Activated CD4-positive, alpha-beta T cell treated with anti-CD3 and anti-CD28 coated beads, Interleukin-2, amount 10 ng/mL, durations not matched to agents 24 days and 14 days (primary cell): ENCODE measurements around the gene CTNND2. TPM values are rescaled to one million over a fixed set of nuclear protein-coding genes. Genes with fewer than 3 reads are reported as not detected.

ENCODE experiments used
- DNase-seq: peaks from one replicate; pipeline ENCODE4 v3.0.0; 2022
- H3K27ac Mint-ChIP-seq: one replicate; pipeline ENCODE4 v1.8.0; 2022; ENCODE audit warnings: mild to moderate bottlenecking, mixed read lengths
- H3K27me3 Mint-ChIP-seq: one replicate; pipeline ENCODE4 v1.8.0; 2022; ENCODE audit warnings: mixed read lengths
- H3K36me3 Mint-ChIP-seq: one replicate; pipeline ENCODE4 v1.8.0; 2022; ENCODE audit warnings: low read depth, mild to moderate bottlenecking, mixed read lengths
- H3K4me1 Mint-ChIP-seq: one replicate; pipeline ENCODE4 v1.8.0; 2021; ENCODE audit warnings: mixed read lengths
- H3K4me3 Mint-ChIP-seq: one replicate; pipeline ENCODE4 v1.8.0; 2022; ENCODE audit warnings: mild to moderate bottlenecking, moderate library complexity, mixed read lengths
- H3K9me3 Mint-ChIP-seq: one replicate; pipeline ENCODE4 v1.8.0; 2021; ENCODE audit warnings: mixed read lengths
- intact Hi-C: fragments of 100-400 bp; cut with micrococcal nuclease; formaldehyde crosslinking; loops from one replicate; pipeline ENCODE4 v1.15.1; 2023
- total RNA-seq: library from RNA; stranded (reverse); gene quantifications from 2 replicates; pipeline ENCODE4 v1.2.3, GENCODE V29; 2022

CTNND2 gene
- total RNA-seq, 1 donor from 2014 or later, result not detected

- Mint-ChIP-seq H3K9me3 (no peaks in the 10 kb centered on the region), H3K27ac (no peak overlapping the region), H3K27me3 (no peaks in the 10 kb centered on the region), H3K36me3 (no peaks in the 10 kb centered on the region), H3K4me3 (no peak overlapping the region), H3K4me1 (no peaks in the 10 kb centered on the region)
- intact Hi-C loops, result no loop called here
- DNase-seq, result no peak
Observed at GRCh38 chr5:11302663-11303062, 601.6 kb downstream of the CTNND2 start.

DNA sequence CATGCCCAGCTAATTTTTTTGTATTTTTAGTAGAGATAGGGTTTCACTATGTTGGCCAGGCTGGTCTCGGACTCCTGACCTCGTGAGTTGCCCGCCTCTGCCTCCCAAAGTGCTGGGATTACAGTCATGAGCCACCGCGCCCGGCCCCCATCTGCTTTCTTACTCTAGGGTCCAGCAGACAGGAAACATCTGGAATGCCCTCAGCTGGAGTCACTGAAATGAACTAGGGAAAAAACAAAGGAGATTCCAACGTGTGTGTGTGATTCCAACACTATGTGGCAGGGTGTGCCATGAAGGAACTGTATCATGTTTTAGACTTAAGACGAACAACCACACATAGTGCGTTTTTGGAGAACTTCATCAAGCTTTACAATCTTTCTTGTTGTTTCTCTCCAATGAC, 603.1 kb downstream of the CTNND2 start:
- no peaks in the 10 kb centered on the region for H3K36me3 Mint-ChIP-seq
- no peaks in the 10 kb centered on the region for H3K9me3 Mint-ChIP-seq
- no peak overlapping the region for H3K27ac Mint-ChIP-seq
- H3K27me3 Mint-ChIP-seq, result no peaks in the 10 kb centered on the region
- H3K4me1 Mint-ChIP-seq, result no peaks in the 10 kb centered on the region
- intact Hi-C loops, result no loop called here
- DNase-seq, result no peak
- H3K4me3 Mint-ChIP-seq, result no peak overlapping the region

DNA sequence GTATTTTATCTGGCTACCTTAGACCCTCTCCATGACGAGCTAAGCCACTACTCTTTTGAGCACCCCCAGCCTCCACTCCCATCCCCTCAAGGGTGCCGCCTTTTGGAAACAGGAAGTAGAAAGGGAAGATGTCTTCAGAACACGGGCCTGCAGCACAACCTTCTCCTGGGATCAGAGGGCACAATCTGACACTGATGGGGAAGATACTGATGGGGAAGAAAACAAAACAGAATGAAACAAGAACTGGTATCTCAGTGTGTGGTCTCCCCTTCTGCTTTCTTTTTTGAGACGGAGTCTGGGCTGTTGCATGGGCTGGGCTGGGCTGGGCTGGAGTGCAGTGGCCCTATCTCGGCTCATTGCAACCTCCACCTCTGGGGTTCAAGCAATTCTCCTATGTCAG, 603.5 kb downstream of the CTNND2 start:
- H3K9me3 Mint-ChIP-seq, result no peaks in the 10 kb centered on the region
- DNase-seq, result no peak
- no peak overlapping the region for H3K27ac Mint-ChIP-seq
- H3K4me3 Mint-ChIP-seq, result no peak overlapping the region
- H3K4me1 Mint-ChIP-seq, result no peaks in the 10 kb centered on the region
- intact Hi-C loops, result no loop called here
- H3K36me3 Mint-ChIP-seq, result no peaks in the 10 kb centered on the region
- no peaks in the 10 kb centered on the region for H3K27me3 Mint-ChIP-seq

- Mint-ChIP-seq H3K4me1 (no peaks in the 10 kb centered on the region), H3K36me3 (no peaks in the 10 kb centered on the region), H3K27me3 (no peaks in the 10 kb centered on the region), H3K4me3 (no peak overlapping the region), H3K27ac (no peak overlapping the region), H3K9me3 (no peaks in the 10 kb centered on the region)
- DNase-seq, result no peak
- intact Hi-C loops, result no loop called here
Observed at GRCh38 chr5:11298877-11299276, 605.4 kb downstream of the CTNND2 start.

DNA sequence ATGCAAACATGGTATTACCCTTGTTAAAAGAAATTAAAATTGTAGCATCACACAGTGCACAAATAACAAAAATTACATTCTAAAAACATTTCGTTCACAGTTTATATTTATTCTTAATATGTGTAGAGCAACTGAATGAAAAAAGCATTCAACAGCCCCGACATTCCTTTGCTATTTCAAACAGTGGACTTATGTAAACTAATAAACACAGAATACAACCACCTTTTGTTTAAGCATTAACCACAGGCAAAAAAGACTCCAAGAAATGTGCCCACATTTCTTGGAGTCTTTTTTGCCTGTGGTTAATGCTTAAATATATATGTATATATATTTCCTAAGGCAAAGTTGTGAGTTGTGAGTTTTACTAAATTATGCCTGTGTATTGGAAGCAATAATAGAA, 610.7 kb downstream of the CTNND2 start:
- Mint-ChIP-seq H3K4me1 (no peaks in the 10 kb centered on the region), H3K4me3 (no peak overlapping the region), H3K9me3 (no peaks in the 10 kb centered on the region), H3K27ac (no peak overlapping the region), H3K36me3 (no peaks in the 10 kb centered on the region), H3K27me3 (no peaks in the 10 kb centered on the region)
- no peak for DNase-seq
- intact Hi-C loops, result no loop called here

- intact Hi-C loops, result no loop called here
- no peak overlapping the region for H3K27ac Mint-ChIP-seq
- no peaks in the 10 kb centered on the region for H3K4me1 Mint-ChIP-seq
Observed at GRCh38 chr5:11292648-11293356, 611.4 kb downstream of the CTNND2 start.

DNA sequence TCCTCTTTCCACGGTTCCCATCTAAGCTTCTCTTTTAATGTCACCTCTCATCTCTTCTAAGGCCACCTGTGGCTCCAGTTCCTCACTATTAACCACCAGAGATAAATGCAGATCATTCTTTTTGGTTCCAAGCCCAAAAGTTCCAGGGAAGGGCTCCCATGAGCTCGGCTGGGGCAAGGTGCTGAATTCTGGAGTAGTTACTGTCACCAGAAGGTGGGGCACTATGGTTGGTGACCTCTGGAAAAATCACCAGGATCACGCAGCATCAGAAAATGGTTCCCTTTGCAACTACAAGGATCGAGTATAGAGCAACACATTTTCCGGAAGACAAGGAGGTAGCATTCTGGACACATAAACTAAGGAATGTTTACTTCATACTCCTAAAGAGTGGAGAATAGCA, 614.5 kb downstream of the CTNND2 start:
- H3K27ac Mint-ChIP-seq, result no peak overlapping the region
- H3K36me3 Mint-ChIP-seq, result no peaks in the 10 kb centered on the region
- no peak overlapping the region for H3K4me3 Mint-ChIP-seq
- H3K9me3 Mint-ChIP-seq, result no peaks in the 10 kb centered on the region
- no peaks in the 10 kb centered on the region for H3K27me3 Mint-ChIP-seq
- no peak for DNase-seq
- no peaks in the 10 kb centered on the region for H3K4me1 Mint-ChIP-seq
- intact Hi-C loops, result no loop called here

More at GRCh38 chr5:11292648-11293356, 611.4 kb downstream of the CTNND2 start:
- Mint-ChIP-seq H3K9me3 (no peaks in the 10 kb centered on the region), H3K27me3 (no peaks in the 10 kb centered on the region), H3K4me3 (no peak overlapping the region), H3K36me3 (no peaks in the 10 kb centered on the region)
- DNase-seq, result no peak

DNA sequence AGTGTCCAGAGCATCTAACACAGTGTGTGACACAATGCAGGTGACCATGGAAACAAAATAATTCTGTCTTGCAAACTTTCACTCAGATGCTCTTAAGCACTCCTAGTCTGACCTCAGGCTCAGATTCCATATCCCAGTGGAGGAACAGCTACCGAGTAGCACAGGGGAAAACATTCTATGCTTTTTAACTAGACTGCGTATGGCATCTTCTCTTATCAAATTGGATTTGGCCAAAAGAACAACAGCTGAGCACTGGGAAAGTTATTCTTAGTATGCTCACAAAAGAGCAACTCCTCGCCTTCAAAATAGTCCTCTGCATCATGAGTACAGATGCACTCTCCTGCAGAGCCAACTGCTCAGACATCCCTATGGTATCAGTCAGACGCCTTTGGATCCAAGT, 615.0 kb downstream of the CTNND2 start:
- Mint-ChIP-seq H3K4me1 (no peaks in the 10 kb centered on the region), H3K27me3 (no peaks in the 10 kb centered on the region), H3K4me3 (no peak overlapping the region), H3K9me3 (no peaks in the 10 kb centered on the region), H3K27ac (no peak overlapping the region), H3K36me3 (no peaks in the 10 kb centered on the region)
- no peak for DNase-seq
- intact Hi-C loops, result no loop called here

GRCh38 chr5:11281842-11282241, 622.4 kb downstream of the CTNND2 start:
- Mint-ChIP-seq H3K27ac (no peak overlapping the region), H3K4me3 (no peak overlapping the region), H3K27me3 (no peaks in the 10 kb centered on the region), H3K4me1 (no peaks in the 10 kb centered on the region), H3K36me3 (no peaks in the 10 kb centered on the region), H3K9me3 (peaks cover 9% of the 10 kb centered on the region)
- DNase-seq, result no peak
- intact Hi-C loops, result no loop called here

- H3K9me3 Mint-ChIP-seq, result peaks cover 9% of the 10 kb centered on the region
- no peak overlapping the region for H3K27ac Mint-ChIP-seq
- intact Hi-C loops, result no loop called here
- no peak for DNase-seq
- no peak overlapping the region for H3K4me3 Mint-ChIP-seq
- no peaks in the 10 kb centered on the region for H3K36me3 Mint-ChIP-seq
- no peaks in the 10 kb centered on the region for H3K27me3 Mint-ChIP-seq
- no peaks in the 10 kb centered on the region for H3K4me1 Mint-ChIP-seq
Observed at GRCh38 chr5:11277323-11277722, 626.9 kb downstream of the CTNND2 start.

GRCh38 chr5:11273180-11273903, 630.9 kb downstream of the CTNND2 start:
- peaks cover 5% of the 10 kb centered on the region for H3K9me3 Mint-ChIP-seq
- H3K27ac Mint-ChIP-seq, result no peak overlapping the region
- no peaks in the 10 kb centered on the region for H3K4me1 Mint-ChIP-seq
- no peaks in the 10 kb centered on the region for H3K27me3 Mint-ChIP-seq
- no peak overlapping the region for H3K4me3 Mint-ChIP-seq
- H3K36me3 Mint-ChIP-seq, result no peaks in the 10 kb centered on the region
- DNase-seq, result no peak
- intact Hi-C loops, result no loop called here

- Mint-ChIP-seq H3K4me3 (no peak overlapping the region), H3K27ac (no peak overlapping the region), H3K36me3 (no peaks in the 10 kb centered on the region), H3K9me3 (no peaks in the 10 kb centered on the region), H3K27me3 (no peaks in the 10 kb centered on the region), H3K4me1 (no peaks in the 10 kb centered on the region)
- no peak for DNase-seq
- intact Hi-C loops, result no loop called here
Observed at GRCh38 chr5:11269515-11269914, 634.7 kb downstream of the CTNND2 start.

DNA sequence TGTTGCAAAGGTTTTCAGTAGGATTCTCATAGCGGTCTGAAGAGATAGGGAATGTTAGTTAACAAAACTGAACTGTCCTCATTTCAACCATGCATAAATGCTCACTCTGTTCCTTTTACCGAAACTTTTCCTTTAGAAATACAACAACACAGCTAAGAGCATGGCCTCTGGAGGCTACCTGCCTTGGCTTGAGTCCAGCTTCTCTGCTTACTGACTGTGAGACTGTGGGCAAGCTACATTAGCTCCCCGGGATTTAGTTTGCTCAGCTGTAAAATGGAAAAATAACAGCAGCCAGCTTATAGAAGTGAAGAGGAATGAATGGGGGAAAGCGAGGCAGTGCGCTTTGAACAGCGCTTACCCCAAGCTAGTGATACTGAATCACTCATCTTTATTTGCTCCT, 635.4 kb downstream of the CTNND2 start:
- no peak for DNase-seq
- no peaks in the 10 kb centered on the region for H3K4me1 Mint-ChIP-seq
- no peak overlapping the region for H3K27ac Mint-ChIP-seq
- H3K4me3 Mint-ChIP-seq, result no peak overlapping the region
- H3K27me3 Mint-ChIP-seq, result no peaks in the 10 kb centered on the region
- no peaks in the 10 kb centered on the region for H3K9me3 Mint-ChIP-seq
- intact Hi-C loops, result no loop called here
- H3K36me3 Mint-ChIP-seq, result no peaks in the 10 kb centered on the region

GRCh38 chr5:11266331-11266730, 637.9 kb downstream of the CTNND2 start:
- Mint-ChIP-seq H3K36me3 (no peaks in the 10 kb centered on the region), H3K9me3 (no peaks in the 10 kb centered on the region), H3K4me3 (no peak overlapping the region), H3K4me1 (no peaks in the 10 kb centered on the region), H3K27ac (no peak overlapping the region), H3K27me3 (no peaks in the 10 kb centered on the region)
- intact Hi-C loops, result no loop called here
- no peak for DNase-seq

GRCh38 chr5:11261241-11261640, 643.0 kb downstream of the CTNND2 start:
- Mint-ChIP-seq H3K9me3 (no peaks in the 10 kb centered on the region), H3K36me3 (no peaks in the 10 kb centered on the region), H3K4me1 (no peaks in the 10 kb centered on the region), H3K27ac (no peak overlapping the region), H3K27me3 (no peaks in the 10 kb centered on the region), H3K4me3 (no peak overlapping the region)
- DNase-seq, result no peak
- intact Hi-C loops, result no loop called here
